AG10803 (cell line): ENCODE data around the gene APBA3.

ENCODE experiments used
- DNase-seq: peaks from one replicate; pipeline ENCODE4 v3.0.0; 2010; ENCODE audit warnings: low read depth
- H3K4me3 ChIP-seq: 2 replicates; pipeline ENCODE4 v1.5.1; 2011; ENCODE audit warnings: mild to moderate bottlenecking, low read length, control low read depth
- CTCF ChIP-seq: conservative IDR thresholded peaks from 2 replicates; pipeline ENCODE4 v1.5.1; 2011; ENCODE audit warnings: mild to moderate bottlenecking, low read length, control low read depth, inconsistent platforms

The APBA3 gene

GRCh38 chr19:3740431-3740830 is 21.1 kb downstream of the APBA3 start:
- no peak for DNase-seq
- H3K4me3 ChIP-seq, result no peak overlapping the region
- TF ChIP-seq CTCF, result no peak

- no peak for TF ChIP-seq CTCF
- H3K4me3 ChIP-seq, result no peak overlapping the region
- DNase-seq, result no peak
Observed at GRCh38 chr19:3738477-3739220, 22.8 kb downstream of the APBA3 start.

- no peak for DNase-seq
- no peak for TF ChIP-seq CTCF
- no peak overlapping the region for H3K4me3 ChIP-seq
Observed at GRCh38 chr19:3737487-3738205, 23.8 kb downstream of the APBA3 start.

GRCh38 chr19:3736106-3736724 is 25.3 kb downstream of the APBA3 start:
- no peak for TF ChIP-seq CTCF
- no peak for DNase-seq
- no peak overlapping the region for H3K4me3 ChIP-seq

GRCh38 chr19:3734310-3734600 is 27.2 kb downstream of the APBA3 start:
- no peak for TF ChIP-seq CTCF
- no peak overlapping the region for H3K4me3 ChIP-seq
- DNase-seq, result no peak

GRCh38 chr19:3733549-3734309 is 27.8 kb downstream of the APBA3 start:
- H3K4me3 ChIP-seq, result no peak overlapping the region
- no peak for DNase-seq
- TF ChIP-seq CTCF, result no peak
